ENCODE data around the gene DDB1.

GRCh38 chr11:61294717-61295595 is 37.9 kb downstream of the DDB1 start, which contains the start of gene VWCE:
- TF ChIP-seq GATA2 (IDR thresholded peaks at IDR 0.05; ENCODE audit: low read depth, low read length), result no peak
- TF ChIP-seq GATA3 (IDR thresholded peaks at IDR 0.05; ENCODE audit: low read depth, low read length), result no peak
